ENCODE data around the gene DGCR8. TPM values are rescaled to one million over a fixed set of nuclear protein-coding genes. Genes with fewer than 3 reads are reported as not detected.

The DGCR8 gene
- total RNA-seq, 1 donor from 2014 or later: 32.5 TPM

DNA sequence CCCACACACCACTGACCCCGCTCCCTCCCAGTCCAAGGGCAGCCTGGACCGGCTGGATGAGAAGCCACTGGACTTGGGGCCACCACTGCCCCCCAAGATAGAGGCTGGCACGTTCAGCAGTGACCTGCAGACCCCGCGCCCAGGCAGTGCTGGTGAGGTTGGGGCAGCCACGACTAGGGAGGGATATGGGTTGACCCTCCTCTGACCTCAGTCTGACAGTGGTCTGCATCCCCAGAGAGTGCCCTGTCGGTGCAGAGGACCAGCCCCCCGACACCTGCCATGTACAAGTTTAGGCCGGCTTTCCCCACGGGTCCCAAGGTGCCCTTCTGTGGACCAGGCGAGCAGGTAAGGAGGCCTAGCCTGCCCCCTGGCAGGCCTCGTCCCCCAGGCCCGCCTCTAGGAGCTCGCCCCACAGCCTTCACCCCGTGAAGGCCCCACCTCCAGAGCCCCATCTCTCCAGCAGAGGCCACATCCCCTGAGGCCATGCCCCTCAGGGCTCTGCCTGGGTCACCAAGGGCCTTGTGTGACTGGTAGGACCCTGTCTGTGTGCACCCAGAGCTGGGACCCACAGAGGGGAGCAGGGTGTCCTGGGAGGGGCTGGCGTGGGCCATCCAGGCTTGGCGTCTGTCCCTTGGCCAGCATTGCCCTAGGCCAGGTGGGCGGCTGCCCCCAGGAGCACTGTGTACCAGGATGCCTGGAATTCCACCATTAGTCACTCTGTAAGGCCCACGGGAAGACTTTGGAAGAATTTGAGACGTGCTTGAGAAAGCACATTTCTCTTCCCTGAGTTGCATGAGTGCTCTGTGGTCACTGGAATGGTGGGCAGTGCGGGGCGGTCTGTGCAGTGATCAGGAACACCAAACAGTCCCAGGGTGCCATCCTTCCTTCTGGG is 61.4 kb downstream of the DGCR8 start:
- Mint-ChIP-seq H3K4me1 (ENCODE audit: low read depth) (peaks cover 35% of the 10 kb centered on the region), H3K27me3 (ENCODE audit: low read depth) (no peaks in the 10 kb centered on the region), H3K36me3 (ENCODE audit: low read depth) (peaks cover 1% of the 10 kb centered on the region), H3K4me3 (ENCODE audit: unreplicated experiment) (no peak overlapping the region), H3K27ac (ENCODE audit: unreplicated experiment) (peak overlapping the region; percentile 77), H3K9me3 (ENCODE audit: low read depth) (no peaks in the 10 kb centered on the region)
- DNase-seq (ENCODE audit: low spot score): no peak
- TF ChIP-seq, protein P1, sequence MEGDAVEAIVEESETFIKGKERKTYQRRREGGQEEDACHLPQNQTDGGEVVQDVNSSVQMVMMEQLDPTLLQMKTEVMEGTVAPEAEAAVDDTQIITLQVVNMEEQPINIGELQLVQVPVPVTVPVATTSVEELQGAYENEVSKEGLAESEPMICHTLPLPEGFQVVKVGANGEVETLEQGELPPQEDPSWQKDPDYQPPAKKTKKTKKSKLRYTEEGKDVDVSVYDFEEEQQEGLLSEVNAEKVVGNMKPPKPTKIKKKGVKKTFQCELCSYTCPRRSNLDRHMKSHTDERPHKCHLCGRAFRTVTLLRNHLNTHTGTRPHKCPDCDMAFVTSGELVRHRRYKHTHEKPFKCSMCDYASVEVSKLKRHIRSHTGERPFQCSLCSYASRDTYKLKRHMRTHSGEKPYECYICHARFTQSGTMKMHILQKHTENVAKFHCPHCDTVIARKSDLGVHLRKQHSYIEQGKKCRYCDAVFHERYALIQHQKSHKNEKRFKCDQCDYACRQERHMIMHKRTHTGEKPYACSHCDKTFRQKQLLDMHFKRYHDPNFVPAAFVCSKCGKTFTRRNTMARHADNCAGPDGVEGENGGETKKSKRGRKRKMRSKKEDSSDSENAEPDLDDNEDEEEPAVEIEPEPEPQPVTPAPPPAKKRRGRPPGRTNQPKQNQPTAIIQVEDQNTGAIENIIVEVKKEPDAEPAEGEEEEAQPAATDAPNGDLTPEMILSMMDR (IDR thresholded peaks at IDR 0.05): no peak

DNA sequence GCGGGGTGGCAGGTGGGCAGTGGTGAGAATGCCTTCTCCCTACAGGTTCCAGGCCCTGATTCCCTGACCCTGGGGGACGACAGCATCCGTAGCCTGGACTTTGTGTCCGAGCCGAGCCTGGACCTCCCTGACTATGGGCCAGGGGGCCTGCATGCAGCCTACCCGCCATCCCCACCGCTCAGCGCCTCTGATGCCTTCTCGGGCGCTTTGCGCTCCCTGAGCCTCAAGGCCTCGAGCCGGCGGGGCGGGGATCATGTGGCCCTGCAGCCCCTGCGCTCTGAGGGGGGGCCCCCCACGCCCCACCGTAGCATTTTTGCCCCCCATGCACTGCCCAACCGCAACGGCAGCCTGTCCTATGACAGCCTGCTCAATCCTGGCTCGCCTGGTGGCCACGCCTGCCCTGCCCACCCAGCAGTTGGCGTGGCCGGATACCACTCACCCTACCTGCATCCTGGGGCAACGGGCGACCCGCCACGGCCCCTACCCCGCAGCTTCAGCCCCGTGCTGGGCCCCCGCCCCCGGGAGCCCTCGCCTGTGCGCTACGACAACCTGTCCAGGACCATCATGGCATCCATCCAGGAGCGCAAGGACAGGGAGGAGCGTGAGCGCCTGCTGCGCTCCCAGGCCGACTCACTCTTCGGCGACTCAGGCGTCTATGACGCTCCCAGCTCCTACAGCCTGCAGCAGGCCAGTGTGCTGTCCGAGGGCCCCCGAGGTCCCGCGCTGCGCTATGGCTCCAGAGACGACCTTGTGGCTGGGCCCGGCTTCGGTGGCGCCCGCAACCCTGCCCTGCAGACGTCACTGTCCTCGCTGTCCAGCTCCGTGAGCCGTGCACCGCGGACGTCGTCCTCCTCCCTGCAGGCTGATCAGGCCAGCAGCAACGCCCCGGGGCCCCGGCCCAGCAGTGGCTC is 62.9 kb downstream of the DGCR8 start:
- peaks cover 1% of the 10 kb centered on the region for H3K36me3 Mint-ChIP-seq (ENCODE audit: low read depth)
- DNase-seq (ENCODE audit: low spot score): no peak
- H3K27me3 Mint-ChIP-seq (ENCODE audit: low read depth): no peaks in the 10 kb centered on the region
- H3K9me3 Mint-ChIP-seq (ENCODE audit: low read depth): no peaks in the 10 kb centered on the region
- TF ChIP-seq, protein P1 (IDR thresholded peaks at IDR 0.05): no peak
- peaks cover 22% of the 10 kb centered on the region for H3K4me1 Mint-ChIP-seq (ENCODE audit: low read depth)
- H3K27ac Mint-ChIP-seq (ENCODE audit: unreplicated experiment): no peak overlapping the region
- no peak overlapping the region for H3K4me3 Mint-ChIP-seq (ENCODE audit: unreplicated experiment)

DNA sequence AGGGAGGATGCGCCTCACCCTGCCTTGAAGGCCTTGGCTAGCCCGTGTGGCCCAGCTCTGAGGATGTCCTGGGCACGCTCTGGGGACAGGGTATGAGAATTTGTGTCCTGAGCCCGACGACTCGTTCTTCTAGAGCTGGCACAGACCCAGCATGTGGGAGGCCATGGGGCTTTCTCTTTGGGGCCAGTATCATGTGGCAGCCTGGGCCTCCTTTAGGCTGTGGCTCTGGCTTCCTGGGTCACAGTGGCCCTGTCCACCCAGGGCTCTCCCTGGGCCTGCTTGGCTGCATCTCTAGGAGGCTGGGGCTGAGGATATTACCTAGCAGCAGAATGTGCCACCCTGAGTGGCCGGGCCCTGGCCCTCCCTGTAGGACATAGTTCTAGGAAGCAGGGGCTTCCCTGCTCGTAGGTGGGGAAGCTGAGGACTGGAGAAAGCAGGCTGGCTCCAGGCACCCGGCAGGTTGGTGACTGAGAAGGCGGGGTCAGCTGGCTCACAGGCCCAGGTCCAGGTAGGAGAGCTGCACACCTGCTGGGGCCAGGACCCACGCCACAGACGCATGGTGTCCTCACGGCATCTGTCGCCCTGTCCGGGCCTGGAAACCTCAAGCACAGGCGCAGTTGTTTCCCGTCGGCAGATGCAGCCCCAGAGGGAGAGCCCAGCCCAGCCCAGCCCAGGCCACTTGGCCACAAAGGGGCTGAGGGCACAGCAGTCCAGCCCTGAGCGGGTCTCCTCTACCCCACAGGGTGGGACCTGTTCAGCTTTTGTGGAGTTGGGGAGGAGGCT is 64.0 kb downstream of the DGCR8 start:
- Mint-ChIP-seq H3K27ac (ENCODE audit: unreplicated experiment) (no peak overlapping the region), H3K4me1 (ENCODE audit: low read depth) (peaks cover 14% of the 10 kb centered on the region), H3K9me3 (ENCODE audit: low read depth) (no peaks in the 10 kb centered on the region), H3K36me3 (ENCODE audit: low read depth) (peaks cover 1% of the 10 kb centered on the region), H3K27me3 (ENCODE audit: low read depth) (no peaks in the 10 kb centered on the region), H3K4me3 (ENCODE audit: unreplicated experiment) (no peak overlapping the region)
- TF ChIP-seq, protein P1 (IDR thresholded peaks at IDR 0.05): no peak
- DNase-seq (ENCODE audit: low spot score): no peak

DNA sequence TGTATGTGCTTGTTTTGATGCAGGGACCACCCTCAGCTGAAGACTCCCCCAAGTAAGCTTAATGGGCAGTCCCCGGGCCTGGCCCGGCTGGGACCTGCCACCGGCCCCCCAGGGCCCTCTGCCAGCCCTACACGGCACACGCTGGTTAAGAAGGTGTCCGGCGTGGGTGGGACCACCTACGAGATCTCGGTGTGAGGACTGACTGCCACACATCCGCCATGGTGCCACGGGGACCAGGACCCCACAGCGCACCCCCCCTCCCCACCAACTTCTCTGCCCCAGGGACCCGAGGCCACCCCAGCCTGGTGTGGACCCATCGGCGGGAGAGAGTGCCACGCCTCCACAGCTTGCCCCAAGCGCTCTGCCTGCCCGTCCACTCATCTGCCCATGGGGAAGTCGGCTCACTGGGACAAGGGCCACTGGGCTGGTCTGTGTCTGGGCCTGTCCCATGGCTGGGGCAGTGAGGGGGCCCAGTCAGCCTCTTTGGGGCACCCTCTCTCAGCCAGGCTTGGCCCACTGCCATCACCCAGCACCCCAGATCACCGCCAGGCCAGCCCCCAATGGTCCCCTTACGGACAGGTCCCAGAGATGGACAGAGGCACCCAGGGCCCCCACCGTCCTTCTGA is 65.3 kb downstream of the DGCR8 start:
- no peak for DNase-seq (ENCODE audit: low spot score)
- Mint-ChIP-seq H3K36me3 (ENCODE audit: low read depth) (no peaks in the 10 kb centered on the region), H3K27ac (ENCODE audit: unreplicated experiment) (no peak overlapping the region), H3K4me1 (ENCODE audit: low read depth) (peaks cover 12% of the 10 kb centered on the region), H3K27me3 (ENCODE audit: low read depth) (no peaks in the 10 kb centered on the region), H3K4me3 (ENCODE audit: unreplicated experiment) (no peak overlapping the region), H3K9me3 (ENCODE audit: low read depth) (no peaks in the 10 kb centered on the region)
- TF ChIP-seq, protein P1 (IDR thresholded peaks at IDR 0.05): no peak
